GM18907 (cell line): Measurements from ENCODE around the gene SYT8.
A peak's percentile ranks its signal among the peaks of the same experiment; 100 is the strongest.
"Not testable (repeated sequence)": the region's sequence is repeated elsewhere in the genome, so short reads cannot be mapped to it uniquely, and the experiment has no call there.

Experiments
- ATAC-seq: cut with Tn5 transposase; IDR thresholded peaks from one replicate; pipeline ENCODE4 v1.9.1; 2021; ENCODE audit warnings: mild to moderate bottlenecking, moderate library complexity; ENCODE audit not compliant: unreplicated experiment

SYT8 gene

DNA sequence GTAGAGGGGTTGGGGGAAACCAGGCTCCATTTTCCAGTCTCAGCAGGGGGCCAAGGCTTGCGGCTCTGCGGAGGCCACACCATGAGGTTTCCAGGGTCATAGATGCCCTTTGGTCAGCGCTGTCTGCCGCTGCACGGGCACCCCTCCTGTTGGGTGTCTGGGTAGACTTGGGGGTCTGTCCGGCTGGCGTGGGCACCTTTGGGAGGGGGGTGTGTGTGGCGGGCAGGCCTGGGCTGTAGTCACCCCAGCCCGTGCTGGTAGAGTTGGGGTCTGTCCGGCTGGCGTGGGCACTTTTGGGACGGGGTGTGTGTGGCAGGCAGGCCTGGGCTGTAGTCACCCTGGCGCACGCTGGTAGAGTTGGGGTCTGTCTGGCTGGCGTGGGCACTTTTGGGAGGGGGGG is 36.7 kb downstream of the SYT8 start:
- ATAC-seq, result no peak

DNA sequence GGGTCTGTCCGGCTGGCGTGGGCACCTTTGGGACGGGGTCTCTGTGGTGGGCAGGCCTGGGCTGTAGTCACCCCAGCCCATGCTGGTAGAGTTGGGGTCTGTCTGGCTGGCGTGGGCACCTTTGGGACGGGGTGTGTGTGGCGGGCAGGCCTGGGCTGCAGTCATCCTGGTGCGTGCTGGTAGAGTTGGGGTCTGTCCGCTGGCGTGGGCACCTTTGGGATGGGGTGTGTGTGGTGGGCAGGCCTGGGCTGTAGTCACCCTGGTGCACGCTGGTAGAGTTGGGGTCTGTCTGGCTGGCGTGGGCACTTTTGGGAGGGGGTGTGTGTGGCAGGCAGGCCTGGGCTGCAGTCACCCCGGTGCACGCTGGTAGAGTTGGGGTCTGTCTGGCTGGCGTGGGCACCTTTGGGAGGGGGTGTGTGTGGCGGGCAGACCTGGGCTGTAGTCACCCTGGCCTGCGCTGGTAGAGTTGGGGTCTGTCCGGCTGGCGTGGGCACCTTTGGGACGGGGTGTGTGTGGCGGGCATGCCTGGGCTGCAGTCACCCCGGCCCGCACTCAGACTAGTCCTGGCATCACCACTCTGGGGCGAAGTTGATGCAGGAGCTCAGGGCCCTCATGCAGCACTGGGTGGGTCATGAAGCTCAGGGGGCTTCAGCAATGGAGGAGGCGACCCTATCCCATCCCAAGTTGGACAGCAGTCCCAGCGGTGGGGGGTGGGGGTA is 37.6 kb downstream of the SYT8 start:
- ATAC-seq, result no peak

- no peak for ATAC-seq
Observed at GRCh38 chr11:1873048-1873812, 38.4 kb downstream of the SYT8 start.

DNA sequence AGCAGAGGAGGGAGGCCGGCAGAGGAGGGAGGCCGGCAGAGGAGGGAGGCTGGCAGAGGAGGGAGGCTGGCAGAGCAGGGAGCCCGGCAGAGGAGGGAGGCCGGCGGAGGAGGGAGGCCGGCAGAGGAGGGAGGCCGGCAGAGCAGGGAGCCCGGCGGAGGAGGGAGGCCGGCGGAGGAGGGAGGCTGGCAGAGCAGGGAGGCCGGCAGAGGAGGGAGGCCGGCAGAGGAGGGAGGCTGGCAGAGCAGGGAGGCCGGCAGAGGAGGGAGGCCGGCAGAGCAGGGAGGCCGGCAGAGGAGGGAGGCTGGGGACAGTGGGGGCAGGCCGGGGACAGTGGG is 39.0 kb downstream of the SYT8 start:
- ATAC-seq, result not testable (repeated sequence)

DNA sequence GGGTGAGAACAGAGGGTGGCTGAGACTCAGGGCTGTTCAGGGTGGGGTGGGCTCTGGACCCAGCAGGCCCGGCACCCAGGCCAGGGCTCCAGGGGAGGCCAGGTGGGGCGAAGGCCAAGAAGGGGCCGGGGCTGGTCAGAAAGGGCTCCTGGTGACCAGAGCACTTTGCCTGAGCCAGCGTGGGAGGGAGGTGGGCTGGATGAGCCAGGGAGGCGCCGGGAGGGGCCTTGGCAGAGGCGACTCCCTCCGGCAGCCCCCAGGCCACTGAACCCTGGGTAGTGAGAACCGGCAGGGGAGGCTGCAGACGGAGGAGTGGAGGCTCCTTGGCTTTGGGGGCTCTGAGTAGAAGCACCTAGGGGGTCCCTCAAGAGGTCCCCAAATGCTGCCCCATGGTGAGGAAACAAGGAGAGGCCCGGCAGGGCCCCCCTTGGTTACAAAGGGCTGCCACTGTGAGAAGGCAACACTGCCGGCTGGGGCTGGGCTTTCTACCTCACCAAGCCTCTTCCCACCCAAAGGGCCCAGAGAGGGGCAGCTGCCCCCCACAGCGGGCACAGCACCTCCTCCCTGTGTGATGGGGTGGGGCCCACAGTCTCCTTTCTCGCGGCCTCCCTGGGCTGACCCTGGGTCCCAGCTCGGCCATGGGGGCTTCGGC is 39.8 kb downstream of the SYT8 start:
- not testable (repeated sequence) for ATAC-seq

GRCh38 chr11:1875093-1875850 is 40.5 kb downstream of the SYT8 start:
- no peak for ATAC-seq

DNA sequence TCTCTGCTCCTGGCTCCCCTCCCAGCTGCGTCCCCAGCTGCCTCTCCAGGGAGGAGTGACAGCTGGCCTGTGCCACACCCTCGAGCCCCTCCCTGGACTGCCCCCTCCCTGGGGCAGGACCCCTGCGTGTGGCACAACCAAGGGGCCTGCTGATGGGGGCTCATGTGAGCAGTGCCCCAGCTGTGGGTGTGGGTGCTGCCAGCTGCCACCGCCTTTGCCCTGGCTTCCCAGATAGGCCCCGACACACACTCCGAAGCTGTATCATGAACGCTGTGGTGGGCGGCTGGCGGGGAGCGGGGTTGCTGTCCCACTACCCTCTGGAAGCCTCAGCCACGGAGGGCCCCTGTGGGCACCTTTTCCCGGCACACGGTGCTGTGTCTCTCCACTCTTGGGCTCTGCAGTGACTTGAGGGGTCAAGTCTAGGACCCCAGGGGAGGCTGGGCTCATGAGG is 41.1 kb downstream of the SYT8 start:
- ATAC-seq, result not testable (repeated sequence)

DNA sequence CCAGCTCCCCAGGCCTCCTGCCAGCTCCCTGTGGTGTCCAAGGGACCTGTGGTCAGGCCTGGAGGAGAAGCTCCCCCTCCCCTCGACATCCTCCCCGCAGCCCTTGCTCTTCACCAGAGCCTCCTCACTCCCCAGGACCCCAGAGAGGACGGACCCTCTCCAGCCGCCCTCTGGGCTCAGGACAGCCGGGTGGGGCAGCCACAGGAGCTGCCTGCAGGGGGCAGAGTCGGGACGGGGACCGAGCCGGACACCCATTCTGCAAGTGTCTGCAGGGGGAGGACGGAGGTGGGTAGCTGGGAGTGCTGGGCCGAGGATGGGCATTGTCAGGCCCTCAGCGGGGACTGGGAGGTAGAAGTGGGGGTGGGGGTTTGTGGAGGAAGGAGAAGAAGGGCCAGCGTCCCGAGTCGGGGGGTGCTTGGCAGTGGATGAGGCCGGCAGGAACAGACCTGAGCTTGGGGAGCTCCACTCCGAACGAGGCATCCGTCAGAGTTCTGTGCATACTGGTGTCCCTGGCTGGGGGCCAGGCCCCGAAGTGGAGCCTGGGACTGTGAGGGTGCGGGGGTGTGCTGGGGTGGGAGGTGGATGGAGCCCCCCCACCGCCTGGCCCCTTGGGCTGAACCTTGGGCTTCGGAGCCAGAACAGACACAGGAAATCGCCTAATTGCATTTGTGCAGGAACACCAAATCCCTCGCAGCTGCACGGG is 41.7 kb downstream of the SYT8 start:
- ATAC-seq, result no peak

GRCh38 chr11:1877211-1878136 is 42.7 kb downstream of the SYT8 start:
- no peak for ATAC-seq

- ATAC-seq, result no peak
Observed at GRCh38 chr11:1878137-1879031, 43.6 kb downstream of the SYT8 start.

GRCh38 chr11:1879342-1879940 is 44.7 kb downstream of the SYT8 start:
- no peak for ATAC-seq

DNA sequence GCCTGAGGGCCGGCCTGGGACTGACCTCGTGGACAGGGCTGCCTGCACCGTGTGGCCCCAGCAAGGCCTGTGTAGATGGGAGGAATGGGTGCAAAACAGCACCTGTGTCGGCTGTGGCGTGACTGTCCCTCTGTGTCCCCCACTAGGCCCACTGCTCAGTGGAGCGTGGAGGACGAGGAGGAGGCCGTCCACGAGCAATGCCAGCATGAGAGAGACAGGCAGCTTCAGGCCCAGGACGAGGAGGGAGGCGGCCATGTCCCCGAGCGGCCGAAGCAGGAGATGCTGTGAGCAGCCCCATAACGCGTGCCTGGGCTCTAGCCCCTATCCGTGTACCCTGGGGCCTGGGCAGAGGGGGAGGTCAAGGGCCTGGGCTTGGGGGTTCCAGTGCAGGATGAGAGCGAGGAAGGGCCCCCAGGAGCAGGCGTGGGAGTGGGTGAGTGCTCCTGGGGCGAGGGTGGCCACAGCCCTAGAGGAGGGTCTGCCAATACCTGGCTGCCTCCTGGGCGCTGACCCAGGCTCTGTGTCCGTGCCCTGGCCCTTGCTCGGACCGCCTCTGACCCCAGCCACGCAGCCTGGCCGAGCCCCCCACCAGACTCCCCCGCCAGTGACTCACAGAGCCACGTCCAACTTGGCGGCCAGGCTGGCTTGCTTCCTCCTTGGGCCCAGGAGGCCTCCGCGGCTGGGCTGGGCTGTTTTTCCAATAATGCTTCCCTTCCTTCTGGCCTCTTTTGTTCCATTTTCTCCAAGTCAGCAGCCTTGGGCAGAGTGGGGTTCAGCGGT is 45.3 kb downstream of the SYT8 start:
- ATAC-seq, result no peak

- no peak for ATAC-seq
Observed at GRCh38 chr11:1880746-1881441, 46.1 kb downstream of the SYT8 start.

DNA sequence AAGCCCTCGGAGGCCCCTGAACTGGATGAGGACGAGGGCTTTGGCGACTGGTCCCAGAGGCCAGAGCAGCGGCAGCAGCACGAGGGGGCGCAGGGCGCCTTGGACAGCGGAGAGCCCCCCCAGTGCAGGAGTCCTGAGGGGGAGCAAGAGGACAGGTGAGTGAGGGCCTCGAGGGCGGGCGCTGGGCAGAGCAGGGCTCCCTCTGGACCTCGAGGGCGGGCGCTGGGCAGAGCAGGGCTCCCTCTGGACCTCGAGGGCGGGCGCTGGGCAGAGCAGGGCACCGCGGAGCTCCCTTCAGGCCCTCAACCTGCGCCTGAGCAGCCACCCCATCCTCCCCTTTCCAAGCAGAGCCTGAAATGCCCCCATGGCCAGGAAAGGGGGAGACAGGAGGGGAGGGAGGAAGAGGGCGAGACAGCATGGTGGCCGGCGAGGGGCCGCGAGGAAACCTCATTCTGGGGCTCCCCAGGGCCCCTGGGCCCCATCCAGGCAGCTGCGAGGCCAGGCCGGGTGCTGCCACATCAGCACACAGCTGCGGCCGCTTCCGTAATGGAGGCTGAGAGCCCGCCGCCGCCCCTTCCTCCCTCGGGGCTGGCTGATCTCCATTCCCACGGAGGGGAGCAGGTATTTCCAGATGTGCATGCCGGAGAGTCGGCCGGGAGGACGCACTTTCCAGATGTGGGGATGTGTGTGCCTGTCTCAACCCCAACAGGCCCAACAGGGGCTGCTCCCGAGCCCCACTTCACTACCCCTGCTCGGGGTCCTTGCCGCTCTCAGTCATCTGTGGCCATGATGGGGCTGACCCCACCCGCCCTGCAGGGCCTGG is 46.9 kb downstream of the SYT8 start:
- peak; percentile 25 for ATAC-seq

GRCh38 chr11:1882265-1883238 is 47.8 kb downstream of the SYT8 start:
- peak; percentile 59 for ATAC-seq
